Vagina (tissue), 2 donors: ENCODE data around the gene MTUS2.
"Not testable (repeated sequence)": the region's sequence is repeated elsewhere in the genome, so short reads cannot be mapped to it uniquely, and the experiment has no call there.

ENCODE experiments used
- CTCF ChIP-seq, 3 experiments: fragments of 450-650 bp in 2 of 3; fragments of 200-600 bp in 1 of 3; sonication (generic) in 1 of 3; IDR thresholded peaks; one replicate each; pipeline ENCODE4 v1.5.1; 2017 to 2019; ENCODE audit warnings: antibody characterized with exemption in 3 of 3, mild to moderate bottlenecking in 2 of 3, moderate library complexity in 2 of 3
- POLR2A ChIP-seq, 2 donors: fragments of 450-650 bp; IDR thresholded peaks; one replicate each; pipeline ENCODE4 v1.6.1; 2017; ENCODE audit warnings: antibody characterized with exemption in 2 of 2, mild to moderate bottlenecking in 2 of 2, moderate library complexity in 2 of 2

- not testable (repeated sequence) for TF ChIP-seq CTCF, POLR2A (IDR thresholded peaks at IDR 0.05)
Measured at GRCh38 chr13:29345860-29346582, 525.9 kb downstream of the MTUS2 start.
